Central memory CD4-positive, alpha-beta T cell (primary cell): ENCODE results near the gene TMPRSS3.
"Not testable (repeated sequence)": the region's sequence is repeated elsewhere in the genome, so short reads cannot be mapped to it uniquely, and the experiment has no call there.

ENCODE experiments used
- DNase-seq: peaks from one replicate; pipeline ENCODE4 v3.0.0; 2022

The TMPRSS3 gene

GRCh38 chr21:42427809-42428419 lies 32.1 kb upstream of the TMPRSS3 start:
- no peak for DNase-seq

- DNase-seq = no peak
These were observed 31.1 kb upstream of the TMPRSS3 start for GRCh38 chr21:42426876-42427480.

GRCh38 chr21:42426424-42426823 lies 30.6 kb upstream of the TMPRSS3 start:
- no peak for DNase-seq

GRCh38 chr21:42425591-42425990 lies 29.7 kb upstream of the TMPRSS3 start:
- no peak for DNase-seq

DNA sequence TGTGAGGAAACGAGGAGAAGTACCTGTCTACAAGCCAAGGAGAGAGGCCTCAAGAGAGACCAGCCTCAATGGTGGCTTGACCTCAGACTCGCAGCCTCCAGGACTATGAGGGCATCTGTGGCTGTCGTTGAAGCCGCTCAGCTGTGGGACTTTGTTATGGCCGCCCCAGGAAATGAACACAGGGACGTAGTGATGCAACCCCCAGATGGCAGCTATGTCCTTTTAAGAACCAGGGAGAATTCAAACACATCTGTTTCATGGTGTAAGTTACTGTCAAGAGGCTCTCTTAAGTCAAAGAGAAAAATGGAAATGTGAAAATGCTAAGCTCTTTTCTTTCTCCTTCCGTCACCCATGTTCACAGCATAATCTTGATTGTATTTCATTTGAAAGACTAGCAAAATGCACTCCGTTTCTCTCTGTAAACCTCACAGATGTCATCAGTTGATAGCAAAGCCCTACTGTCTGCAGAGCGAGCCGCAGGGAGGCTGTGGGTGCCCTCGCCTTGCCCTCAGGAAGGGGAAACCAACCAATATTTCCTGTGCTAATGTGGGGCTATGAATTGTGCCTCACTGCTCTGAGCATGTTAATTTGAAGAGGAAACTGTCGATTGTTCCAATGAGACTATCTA lies 29.2 kb upstream of the TMPRSS3 start:
- DNase-seq = peak; percentile 90

GRCh38 chr21:42423685-42424084 lies 27.8 kb upstream of the TMPRSS3 start:
- no peak for DNase-seq

DNA sequence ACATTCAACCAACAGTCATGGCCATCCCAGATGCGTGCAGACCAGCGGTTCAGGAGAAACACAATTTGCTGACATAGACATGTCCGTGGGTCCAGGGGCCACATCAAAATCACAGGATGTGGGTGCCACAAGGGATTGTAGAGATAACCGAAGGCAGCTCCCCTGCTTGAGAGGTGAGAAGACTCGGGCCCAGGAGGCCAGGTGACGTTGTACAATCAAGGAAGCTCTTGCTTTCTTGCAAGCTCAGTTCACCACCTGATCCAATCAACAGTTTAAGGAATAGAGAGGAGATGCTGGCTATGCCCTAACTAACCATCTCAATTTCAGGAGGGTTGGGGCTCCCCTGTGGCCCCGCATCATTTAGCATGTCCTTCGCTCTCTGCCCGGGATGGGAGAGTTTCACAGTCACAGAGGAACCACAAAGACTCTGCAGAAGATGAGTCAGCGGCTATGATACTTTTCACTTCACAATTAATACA lies 27.4 kb upstream of the TMPRSS3 start:
- DNase-seq = peak; percentile 43

GRCh38 chr21:42421018-42421793 lies 25.4 kb upstream of the TMPRSS3 start:
- no peak for DNase-seq

- no peak for DNase-seq
These were observed 24.0 kb upstream of the TMPRSS3 start for GRCh38 chr21:42419845-42420244.

DNA sequence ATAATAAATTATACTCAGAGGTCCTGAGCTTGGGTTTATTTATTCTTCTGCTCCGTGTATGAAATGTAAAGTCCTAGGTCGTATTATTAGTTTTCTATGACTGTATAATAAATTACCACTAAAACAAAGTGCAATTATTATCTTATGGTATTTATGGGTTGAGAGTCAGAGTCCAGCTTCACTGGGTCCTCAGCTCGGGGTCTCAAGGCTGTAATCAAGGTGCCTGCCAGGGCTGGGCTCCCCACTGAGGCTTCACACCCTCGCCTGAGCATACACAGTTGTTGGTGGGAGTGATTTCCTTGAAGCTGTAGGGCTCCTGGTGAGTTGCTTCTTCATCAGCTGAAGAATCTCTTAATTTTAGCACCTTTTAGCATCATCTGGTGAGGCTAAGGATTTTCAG lies 23.0 kb upstream of the TMPRSS3 start:
- no peak for DNase-seq

DNA sequence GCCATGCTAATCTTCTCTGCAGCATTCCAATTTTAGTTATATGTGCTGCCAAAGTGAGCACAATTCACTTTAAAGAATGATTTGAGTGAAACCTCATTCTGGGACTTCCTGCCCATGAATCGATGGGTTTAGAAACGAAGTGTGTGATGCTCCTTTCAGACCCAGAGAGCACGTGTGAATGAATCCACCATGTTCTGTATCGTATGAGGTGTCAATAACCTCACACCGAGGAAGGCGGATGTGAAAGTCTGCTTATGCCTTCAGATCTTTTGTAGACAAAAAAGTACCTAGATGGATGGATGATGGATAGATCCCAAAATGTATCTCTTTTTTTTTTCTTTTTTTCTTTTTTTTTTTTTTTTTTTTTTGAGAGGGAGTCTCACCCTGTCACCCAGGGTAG lies 21.7 kb upstream of the TMPRSS3 start:
- peak; percentile 43 for DNase-seq

- DNase-seq = peak; percentile 92
These were observed 19.3 kb upstream of the TMPRSS3 start for GRCh38 chr21:42414928-42415769.

- no peak for DNase-seq
These were observed 18.7 kb upstream of the TMPRSS3 start for GRCh38 chr21:42414553-42414927.

DNA sequence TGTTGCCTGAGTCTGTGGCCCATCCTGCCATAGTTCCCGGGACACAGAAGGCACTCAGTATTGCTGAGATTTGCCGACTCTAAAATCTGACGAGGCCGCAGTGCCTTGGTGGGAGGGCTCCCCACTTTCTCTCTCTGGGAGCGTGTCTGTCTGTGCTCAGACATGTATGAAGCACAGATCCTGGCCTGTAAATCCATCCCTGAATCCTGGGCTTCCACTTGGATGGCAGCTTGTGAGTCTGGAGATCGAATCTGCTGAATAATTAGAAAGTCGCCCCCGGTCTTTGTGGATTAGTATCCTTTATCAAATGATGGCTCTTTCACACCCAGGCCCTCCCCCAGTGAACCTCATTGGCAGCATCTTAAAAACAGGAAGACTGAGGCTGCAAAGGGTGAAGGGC lies 18.2 kb upstream of the TMPRSS3 start:
- no peak for DNase-seq

GRCh38 chr21:42413500-42413899 lies 17.6 kb upstream of the TMPRSS3 start:
- no peak for DNase-seq

- no peak for DNase-seq
These were observed 17.2 kb upstream of the TMPRSS3 start for GRCh38 chr21:42413093-42413492.

DNA sequence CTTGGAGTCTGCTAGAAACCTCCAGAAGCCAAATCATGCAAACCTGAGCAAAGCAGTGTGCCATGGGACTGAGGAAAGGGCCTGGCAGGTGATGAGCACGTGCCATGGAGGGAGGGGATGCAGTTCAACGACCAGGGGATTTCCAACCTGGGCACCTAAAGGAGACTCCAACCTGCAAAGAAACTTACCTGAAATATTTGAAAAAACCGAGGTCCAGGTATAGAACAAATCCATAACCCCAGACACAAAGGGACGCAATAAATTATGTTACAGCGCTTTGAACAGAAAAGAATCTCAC lies 16.7 kb upstream of the TMPRSS3 start:
- no peak for DNase-seq

DNA sequence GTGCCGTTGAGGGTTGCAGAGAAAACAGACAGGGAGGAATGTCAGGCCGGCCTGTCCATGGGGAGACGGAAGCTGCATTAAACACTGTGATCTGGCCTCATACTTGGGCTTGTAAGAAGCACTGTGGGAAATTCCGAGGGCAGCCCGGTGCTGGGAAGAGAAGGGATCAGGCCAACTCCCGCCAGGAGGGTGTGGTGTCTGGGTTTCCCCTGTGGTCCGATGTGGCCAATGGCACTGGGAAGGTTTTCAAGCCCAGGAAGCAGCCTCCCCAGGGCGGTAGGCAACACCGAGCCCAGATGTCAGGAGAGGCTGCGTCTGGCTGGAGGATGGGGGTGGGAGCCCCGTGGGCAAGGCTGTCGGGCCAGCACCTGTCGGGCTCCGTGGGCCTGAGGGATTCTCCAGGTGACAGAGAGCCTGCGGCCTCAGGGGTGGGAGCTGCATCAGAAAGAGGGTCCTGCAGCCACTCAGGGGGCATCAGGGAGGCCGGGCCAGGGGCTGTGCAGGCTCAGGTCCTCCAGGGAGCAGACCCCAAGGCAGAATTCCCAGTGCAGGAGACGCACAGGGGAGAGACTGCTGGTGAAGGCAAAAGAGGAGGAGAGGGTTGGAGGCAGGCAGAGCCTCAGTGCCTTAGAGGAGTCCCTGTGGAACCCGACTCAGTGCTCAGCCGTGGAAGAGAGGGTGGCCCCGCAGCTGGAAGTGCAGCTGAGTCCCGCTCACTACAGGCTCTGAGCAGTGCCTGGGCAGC lies 16.2 kb upstream of the TMPRSS3 start:
- DNase-seq = no peak

DNA sequence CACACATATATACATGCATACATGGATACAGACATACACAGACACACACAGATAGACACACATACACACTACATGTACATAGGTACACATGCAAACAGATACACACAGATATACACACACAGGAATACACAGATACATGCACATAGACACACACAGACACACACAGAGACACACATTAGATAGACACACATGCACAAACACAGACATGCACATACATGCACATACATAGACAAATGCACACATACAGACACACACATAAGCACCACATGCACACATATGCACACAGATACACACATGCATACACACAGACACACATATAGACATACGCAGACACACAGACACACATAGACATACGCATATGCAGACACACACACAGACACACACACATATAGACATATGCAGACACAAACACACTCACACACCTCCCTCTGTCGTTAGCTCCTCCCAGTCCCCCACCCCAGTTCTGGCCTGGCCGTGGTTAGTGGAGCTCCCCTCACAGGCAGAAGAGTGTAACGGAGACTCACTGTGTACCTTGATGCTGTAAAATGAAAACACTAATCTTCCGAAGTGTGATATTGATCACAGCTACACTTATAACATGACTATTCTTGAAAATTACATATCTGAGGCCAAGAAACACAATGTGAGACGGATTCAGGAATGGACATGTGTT lies 15.5 kb upstream of the TMPRSS3 start:
- DNase-seq = no peak

GRCh38 chr21:42409366-42409765 lies 13.5 kb upstream of the TMPRSS3 start:
- DNase-seq = no peak

GRCh38 chr21:42408718-42409117 lies 12.9 kb upstream of the TMPRSS3 start:
- DNase-seq = not testable (repeated sequence)

GRCh38 chr21:42407476-42407875 lies 11.6 kb upstream of the TMPRSS3 start:
- DNase-seq = no peak
